GM06990 (cell line): ENCODE measurements around the gene ZFHX3.

ENCODE experiments used
- DNase-seq: peaks from one replicate; pipeline ENCODE4 v3.0.0-alpha.2; 2011; ENCODE audit not compliant: insufficient read length; ENCODE audit errors: extremely low read depth
- H3K27me3 ChIP-seq: replicated peaks from 2 replicates; pipeline ENCODE4 v1.6.0; 2011; ENCODE audit warnings: low read length; ENCODE audit not compliant: control insufficient read depth, insufficient read depth
- H3K36me3 ChIP-seq: 2 replicates; pipeline ENCODE4 v1.5.1; 2011; ENCODE audit warnings: low read length; ENCODE audit not compliant: control insufficient read depth, insufficient read depth
- H3K4me3 ChIP-seq: replicated peaks from 2 replicates; pipeline ENCODE4 v1.5.1; 2011; ENCODE audit warnings: low read depth, mild to moderate bottlenecking, control low read depth, low read length
- CTCF ChIP-seq: IDR thresholded peaks from 2 replicates; pipeline ENCODE4 v1.5.1; 2011; ENCODE audit warnings: low read length, control low read depth, mild to moderate bottlenecking, inconsistent platforms; ENCODE audit not compliant: insufficient read depth, poor library complexity, severe bottlenecking

The ZFHX3 gene

GRCh38 chr16:72852421-72852820 lies 195.5 kb downstream of the ZFHX3 start:
- Histone ChIP-seq H3K36me3 (no peaks in the 10 kb centered on the region), H3K4me3 (no peak overlapping the region), H3K27me3 (no peaks in the 10 kb centered on the region)
- no peak for DNase-seq
- no peak for TF ChIP-seq CTCF

- no peaks in the 10 kb centered on the region for H3K36me3 ChIP-seq
- no peak for DNase-seq
- no peak for TF ChIP-seq CTCF
Measured at GRCh38 chr16:72850853-72851252, 197.1 kb downstream of the ZFHX3 start.

DNA sequence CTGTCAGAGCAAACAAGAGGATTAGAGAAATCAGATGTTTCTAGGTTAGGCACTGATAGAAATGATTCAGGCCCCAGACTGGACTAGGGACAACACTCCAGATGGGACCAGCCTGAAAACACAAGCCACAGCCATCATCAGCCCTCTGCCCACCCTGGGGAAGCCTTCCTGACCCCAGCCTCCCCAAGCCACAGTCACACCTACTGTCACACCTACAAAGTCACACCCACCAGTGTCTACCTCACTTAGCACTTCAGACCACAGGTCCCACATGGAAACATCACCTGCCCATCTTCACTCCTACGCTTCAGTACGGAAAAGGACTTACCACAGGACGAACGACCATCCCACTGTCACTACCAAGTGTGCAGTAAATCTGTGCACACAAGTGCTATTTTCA lies 197.9 kb downstream of the ZFHX3 start:
- Histone ChIP-seq H3K27me3 (no peaks in the 10 kb centered on the region), H3K36me3 (no peaks in the 10 kb centered on the region), H3K4me3 (no peak overlapping the region)
- no peak for TF ChIP-seq CTCF
- no peak for DNase-seq

More at GRCh38 chr16:72850853-72851252, 197.1 kb downstream of the ZFHX3 start:
- H3K4me3 ChIP-seq = no peak overlapping the region
- H3K27me3 ChIP-seq = no peaks in the 10 kb centered on the region

GRCh38 chr16:72848759-72849664 lies 198.9 kb downstream of the ZFHX3 start:
- no peak for DNase-seq

DNA sequence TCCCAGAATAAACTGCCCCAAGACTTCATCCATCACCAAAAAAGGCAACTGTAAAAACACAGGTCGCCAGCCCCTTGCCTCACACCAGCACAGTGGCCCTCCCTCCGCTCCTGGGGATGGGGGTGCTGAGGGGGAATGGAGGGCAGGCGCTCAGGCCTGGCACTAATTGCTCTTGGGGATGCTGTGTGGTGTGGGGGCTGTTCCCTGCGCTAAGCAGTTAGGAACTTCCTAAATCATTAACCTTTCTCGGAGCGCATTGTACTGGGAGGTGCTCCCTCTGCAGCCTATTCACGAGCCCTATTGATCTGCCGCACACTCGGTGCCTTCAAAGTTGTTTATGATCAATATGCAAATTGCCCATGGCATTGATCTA lies 199.9 kb downstream of the ZFHX3 start:
- H3K27me3 ChIP-seq = no peaks in the 10 kb centered on the region
- no peak overlapping the region for H3K4me3 ChIP-seq
- H3K36me3 ChIP-seq = no peaks in the 10 kb centered on the region
- no peak for DNase-seq
- TF ChIP-seq CTCF = no peak

More at GRCh38 chr16:72848759-72849664, 198.9 kb downstream of the ZFHX3 start:
- H3K27me3 ChIP-seq = no peaks in the 10 kb centered on the region
- no peaks in the 10 kb centered on the region for H3K36me3 ChIP-seq
- no peak overlapping the region for H3K4me3 ChIP-seq
- no peak for TF ChIP-seq CTCF
